CD14-positive monocyte (primary cell): ENCODE results near the gene EML2. TPM values are rescaled to one million over a fixed set of nuclear protein-coding genes. Genes with fewer than 3 reads are reported as not detected.

ENCODE experiments used
- DNase-seq, 3 donors: peaks; one replicate each; pipeline ENCODE4 v3.0.0-alpha.2; 2011 to 2022
- H2AFZ ChIP-seq: 2 replicates; pipeline ENCODE4 v1.6.0; 2012; ENCODE audit warnings: mild to moderate bottlenecking, low read depth, low read length, inconsistent platforms; ENCODE audit not compliant: insufficient read depth, poor library complexity, severe bottlenecking
- H3K27ac ChIP-seq, 2 donors: 1 replicate in 1 of 2; 2 replicates in 1 of 2; pipeline ENCODE4 v1.5.1; 2012 to 2013; ENCODE audit warnings: low read length in 2 of 2, control low read depth in 1 of 2, inconsistent platforms in 1 of 2, low read depth in 1 of 2, mild to moderate bottlenecking in 1 of 2
- H3K27me3 ChIP-seq, 2 donors: one replicate each; pipeline versions ENCODE4 v1.6.0 to v1.6.1; 2011 to 2013; ENCODE audit warnings: low read length in 2 of 2; ENCODE audit not compliant: control insufficient read depth in 2 of 2, insufficient read depth in 2 of 2
- H3K36me3 ChIP-seq, 2 donors: replicated peaks in 1 of 2; 1 replicate in 1 of 2; 2 replicates in 1 of 2; pipeline versions ENCODE4 v1.5.1 to v1.6.1; 2012 to 2013; ENCODE audit warnings: low read length in 2 of 2, control low read depth in 1 of 2, inconsistent platforms in 1 of 2, mild to moderate bottlenecking in 1 of 2; ENCODE audit not compliant: insufficient read depth in 2 of 2, control insufficient read depth in 1 of 2
- H3K4me1 ChIP-seq, 2 donors: 1 replicate in 1 of 2; 2 replicates in 1 of 2; pipeline versions ENCODE4 v1.5.1 to v1.6.1; 2012 to 2013; ENCODE audit warnings: low read length in 2 of 2, control low read depth in 1 of 2, inconsistent platforms in 1 of 2, mild to moderate bottlenecking in 1 of 2, moderate library complexity in 1 of 2; ENCODE audit not compliant: insufficient read depth in 2 of 2, control insufficient read depth in 1 of 2
- H3K4me2 ChIP-seq: replicated peaks from 2 replicates; pipeline ENCODE3; 2012; ENCODE audit warnings: low read length, moderate library complexity, mild to moderate bottlenecking; ENCODE audit not compliant: poor library complexity, severe bottlenecking; ENCODE audit errors: extremely low read depth
- H3K4me3 ChIP-seq, 3 experiments: fragments of 200-600 bp in 1 of 3; sonication (generic) in 1 of 3; replicated peaks in 1 of 3; 1 replicate in 2 of 3; 2 replicates in 1 of 3; pipeline ENCODE4 v1.5.1; 2011 to 2013; ENCODE audit warnings: low read length in 3 of 3, mild to moderate bottlenecking in 3 of 3, control low read depth in 2 of 3, low read depth in 2 of 3, inconsistent platforms in 1 of 3, moderate library complexity in 1 of 3
- H3K79me2 ChIP-seq: 2 replicates; pipeline ENCODE4 v1.6.0; 2012; ENCODE audit warnings: mild to moderate bottlenecking, control low read depth, inconsistent platforms, low read length, moderate library complexity; ENCODE audit not compliant: insufficient read depth
- H3K9ac ChIP-seq: 2 replicates; pipeline ENCODE4 v1.6.0; 2017; ENCODE audit warnings: low read length, mild to moderate bottlenecking; ENCODE audit not compliant: insufficient read depth, poor library complexity, severe bottlenecking
- H3K9me3 ChIP-seq, 2 donors: replicated peaks in 1 of 2; 1 replicate in 1 of 2; 2 replicates in 1 of 2; pipeline versions ENCODE4 v1.5.1 to v1.6.1; 2012 to 2013; ENCODE audit warnings: low read length in 2 of 2, control low read depth in 1 of 2; ENCODE audit not compliant: control insufficient read depth in 1 of 2, insufficient read depth in 1 of 2
- H4K20me1 ChIP-seq: 2 replicates; pipeline ENCODE4 v1.6.0; 2012; ENCODE audit warnings: mild to moderate bottlenecking, low read length, control low read depth, moderate library complexity; ENCODE audit not compliant: insufficient read depth
- H3K27ac Mint-ChIP-seq, 7 donors: one replicate each; pipeline ENCODE4 v1.8.0; 2020; ENCODE audit warnings: mild to moderate bottlenecking in 7 of 7, mixed read lengths in 7 of 7, moderate library complexity in 6 of 7, inconsistent platforms in 2 of 7
- H3K27me3 Mint-ChIP-seq, 3 donors: one replicate each; pipeline ENCODE4 v1.8.0; 2021 to 2022; ENCODE audit warnings: low read depth in 3 of 3, mild to moderate bottlenecking in 3 of 3, mixed read lengths in 3 of 3, moderate library complexity in 3 of 3, inconsistent platforms in 1 of 3
- H3K36me3 Mint-ChIP-seq, 2 donors: one replicate each; pipeline ENCODE4 v1.8.0; 2020; ENCODE audit warnings: mixed read lengths in 2 of 2, inconsistent platforms in 1 of 2, mild to moderate bottlenecking in 1 of 2
- H3K4me1 Mint-ChIP-seq: one replicate; pipeline ENCODE4 v1.8.0; 2020; ENCODE audit warnings: mild to moderate bottlenecking, mixed read lengths
- H3K4me3 Mint-ChIP-seq, 2 donors: one replicate each; pipeline ENCODE4 v1.8.0; 2020; ENCODE audit warnings: mild to moderate bottlenecking in 2 of 2, mixed read lengths in 2 of 2, moderate library complexity in 1 of 2
- H3K9me3 Mint-ChIP-seq, 7 donors: one replicate each; pipeline ENCODE4 v1.8.0; 2020 to 2022; ENCODE audit warnings: mixed read lengths in 7 of 7, mild to moderate bottlenecking in 6 of 7, moderate library complexity in 6 of 7, inconsistent platforms in 2 of 7
- WGBS: methylation state at CpG from one replicate; pipeline ENCODE4 v1.1.5; 2013; ENCODE audit warnings: missing lambda C conversion rate; ENCODE audit not compliant: insufficient coverage; 5-methylcytosine and 5-hydroxymethylcytosine counted together
- intact Hi-C, 2 donors: fragments of 100-400 bp; cut with micrococcal nuclease; formaldehyde crosslinking; loops; one replicate each; pipeline versions ENCODE4 v1.15.0 to v1.15.1; 2023
- polyA plus RNA-seq, 3 donors: library from polyadenylated mRNA; depleted of rRNA in 1 of 3; unstranded in 2 of 3; stranded (reverse) in 1 of 3; fragments of 300-500 nt in 2 of 3; fragments of >200 nt in 1 of 3; fragmentation: Illumina TruSeq in 2 of 3; gene quantifications; 1 replicate in 2 of 3; 2 replicates in 1 of 3; pipeline ENCODE4 v1.2.3, GENCODE V29; 2012 to 2021
- TF ChIP-seq, protein P1 (sequence below): fragments of 200-600 bp; IDR thresholded peaks from one replicate; pipeline ENCODE4 v1.8.0; 2022; ENCODE audit warnings: antibody characterized with exemption, mild to moderate bottlenecking

The EML2 gene
- polyA plus RNA-seq, 3 donors: 10.3 to 50.8 (median 11.9) TPM

- DNase-seq: no peak
- Histone ChIP-seq H3K4me2 (no peak overlapping the region), H3K9ac (no peak overlapping the region), H3K9me3 (no peaks in the 10 kb centered on the region), H3K27ac (no peak overlapping the region), H3K36me3 (no peaks in the 10 kb centered on the region), H4K20me1 (peaks cover 9% of the 10 kb centered on the region), H2AFZ (no peak overlapping the region), H3K79me2 (peaks cover 15% of the 10 kb centered on the region), H3K27me3 (no peaks in the 10 kb centered on the region), H3K4me1 (no peaks in the 10 kb centered on the region), H3K4me3 (no peak overlapping the region)
- H3K27ac Mint-ChIP-seq: no peak overlapping the region
- H3K9me3 Mint-ChIP-seq: peaks cover 0 to 3% (median 0%) of the 10 kb centered on the region in 7 donors
- TF ChIP-seq, protein P1, sequence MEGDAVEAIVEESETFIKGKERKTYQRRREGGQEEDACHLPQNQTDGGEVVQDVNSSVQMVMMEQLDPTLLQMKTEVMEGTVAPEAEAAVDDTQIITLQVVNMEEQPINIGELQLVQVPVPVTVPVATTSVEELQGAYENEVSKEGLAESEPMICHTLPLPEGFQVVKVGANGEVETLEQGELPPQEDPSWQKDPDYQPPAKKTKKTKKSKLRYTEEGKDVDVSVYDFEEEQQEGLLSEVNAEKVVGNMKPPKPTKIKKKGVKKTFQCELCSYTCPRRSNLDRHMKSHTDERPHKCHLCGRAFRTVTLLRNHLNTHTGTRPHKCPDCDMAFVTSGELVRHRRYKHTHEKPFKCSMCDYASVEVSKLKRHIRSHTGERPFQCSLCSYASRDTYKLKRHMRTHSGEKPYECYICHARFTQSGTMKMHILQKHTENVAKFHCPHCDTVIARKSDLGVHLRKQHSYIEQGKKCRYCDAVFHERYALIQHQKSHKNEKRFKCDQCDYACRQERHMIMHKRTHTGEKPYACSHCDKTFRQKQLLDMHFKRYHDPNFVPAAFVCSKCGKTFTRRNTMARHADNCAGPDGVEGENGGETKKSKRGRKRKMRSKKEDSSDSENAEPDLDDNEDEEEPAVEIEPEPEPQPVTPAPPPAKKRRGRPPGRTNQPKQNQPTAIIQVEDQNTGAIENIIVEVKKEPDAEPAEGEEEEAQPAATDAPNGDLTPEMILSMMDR: no peak
- H3K4me3 Mint-ChIP-seq: no peak overlapping the region
- peaks cover 14 to 25% of the 10 kb centered on the region in 2 donors for H3K36me3 Mint-ChIP-seq
- no peaks in the 10 kb centered on the region for H3K4me1 Mint-ChIP-seq
- 82% methylated on average over 7 of the region's 11 CpGs for WGBS
- H3K27me3 Mint-ChIP-seq: peaks cover 0 to 1% (median 0%) of the 10 kb centered on the region in 3 donors
- intact Hi-C loops: no loop called here
Measured at GRCh38 chr19:45577111-45577905, 61.9 kb downstream of the EML2 start.

DNA sequence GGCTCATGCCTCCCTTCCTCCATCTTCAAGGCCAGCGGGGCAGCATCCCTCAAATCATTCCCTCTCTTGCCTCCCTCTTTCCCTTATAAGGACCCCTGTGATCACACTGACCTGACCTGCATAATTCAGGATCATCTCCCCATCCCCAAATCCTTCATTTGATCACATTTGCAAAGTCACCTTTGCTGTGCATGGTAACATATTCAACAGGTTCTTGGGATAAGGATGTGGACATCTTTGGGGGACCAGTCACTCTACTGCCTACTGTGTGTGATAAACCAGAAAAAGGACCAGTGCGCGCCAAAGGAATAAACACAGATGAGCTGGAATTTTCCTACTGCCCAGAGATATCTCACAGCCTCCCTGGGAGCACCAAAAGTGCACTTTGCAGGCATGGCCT is 62.5 kb downstream of the EML2 start:
- no peaks in the 10 kb centered on the region for H3K4me1 Mint-ChIP-seq
- Histone ChIP-seq H3K9ac (no peak overlapping the region), H3K27me3 (no peaks in the 10 kb centered on the region), H3K9me3 (no peaks in the 10 kb centered on the region), H3K79me2 (peaks cover 12% of the 10 kb centered on the region), H3K27ac (no peak overlapping the region), H3K36me3 (no peaks in the 10 kb centered on the region), H3K4me3 (no peak overlapping the region), H4K20me1 (peaks cover 9% of the 10 kb centered on the region), H3K4me1 (no peaks in the 10 kb centered on the region), H3K4me2 (no peak overlapping the region), H2AFZ (no peak overlapping the region)
- DNase-seq: no peak
- H3K4me3 Mint-ChIP-seq: peak overlapping the region in 1 of 2 donors; percentile 42
- H3K9me3 Mint-ChIP-seq: peaks cover 0 to 3% (median 0%) of the 10 kb centered on the region in 7 donors
- intact Hi-C loops: no loop called here
- H3K27ac Mint-ChIP-seq: no peak overlapping the region
- TF ChIP-seq, protein P1: no peak
- H3K36me3 Mint-ChIP-seq: peaks cover 14 to 22% of the 10 kb centered on the region in 2 donors
- 100% methylated on average over 1 of the region's 3 CpGs for WGBS
- peaks cover 0 to 1% (median 0%) of the 10 kb centered on the region in 3 donors for H3K27me3 Mint-ChIP-seq
